HG03378 (cell line): ENCODE measurements around the gene PEAK3.

Experiments used
- ATAC-seq: cut with Tn5 transposase; IDR thresholded peaks from one replicate; pipeline ENCODE4 v1.9.1; 2021; ENCODE audit warnings: mild to moderate bottlenecking, moderate library complexity; ENCODE audit not compliant: unreplicated experiment

The PEAK3 gene

DNA sequence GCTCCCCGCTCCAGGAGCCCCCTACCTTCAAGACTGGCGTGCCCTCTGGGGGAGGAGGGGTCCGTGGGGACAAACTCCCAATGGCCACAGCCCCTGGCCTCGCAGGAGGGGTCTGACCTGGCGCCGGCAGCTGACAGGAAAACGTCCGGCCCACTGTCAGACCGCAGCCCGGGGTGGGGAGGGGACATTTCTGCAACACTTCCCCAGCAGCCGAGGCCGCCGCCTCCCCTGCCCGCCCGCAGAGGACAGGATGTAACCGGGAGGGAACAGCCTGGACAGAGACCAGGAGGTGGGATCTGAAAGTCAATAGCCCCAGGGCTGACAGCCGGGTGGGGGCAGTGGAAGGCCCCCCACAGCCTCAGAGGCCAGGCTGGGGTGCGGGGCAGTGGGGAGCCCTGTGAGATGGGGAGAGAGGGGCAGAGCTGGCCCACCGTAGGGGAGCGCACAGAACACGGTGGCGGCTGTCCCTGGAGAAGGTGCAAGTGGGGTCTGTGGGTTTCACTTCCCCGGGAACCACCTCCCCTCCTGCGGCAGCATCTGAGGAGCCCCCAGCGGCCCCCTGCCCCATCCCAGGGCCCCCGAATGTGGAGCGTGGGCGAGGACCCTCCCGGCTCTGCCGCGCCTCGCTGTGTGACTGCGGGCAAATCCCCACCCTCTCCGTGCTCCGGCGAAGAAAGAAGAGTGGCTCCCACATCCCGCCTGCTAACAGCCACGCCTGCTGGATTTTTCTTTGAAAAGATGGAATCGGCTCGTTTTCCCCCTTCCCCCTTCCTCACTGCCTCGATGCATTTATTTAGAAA lies at the start of gene PEAK3:
Gene PEAK3 (minus strand): TSS at position 114 of the 800 bp plus-strand sequence. CDS start 1,244 bp downstream, outside the sequence.
- ATAC-seq: no peak

DNA sequence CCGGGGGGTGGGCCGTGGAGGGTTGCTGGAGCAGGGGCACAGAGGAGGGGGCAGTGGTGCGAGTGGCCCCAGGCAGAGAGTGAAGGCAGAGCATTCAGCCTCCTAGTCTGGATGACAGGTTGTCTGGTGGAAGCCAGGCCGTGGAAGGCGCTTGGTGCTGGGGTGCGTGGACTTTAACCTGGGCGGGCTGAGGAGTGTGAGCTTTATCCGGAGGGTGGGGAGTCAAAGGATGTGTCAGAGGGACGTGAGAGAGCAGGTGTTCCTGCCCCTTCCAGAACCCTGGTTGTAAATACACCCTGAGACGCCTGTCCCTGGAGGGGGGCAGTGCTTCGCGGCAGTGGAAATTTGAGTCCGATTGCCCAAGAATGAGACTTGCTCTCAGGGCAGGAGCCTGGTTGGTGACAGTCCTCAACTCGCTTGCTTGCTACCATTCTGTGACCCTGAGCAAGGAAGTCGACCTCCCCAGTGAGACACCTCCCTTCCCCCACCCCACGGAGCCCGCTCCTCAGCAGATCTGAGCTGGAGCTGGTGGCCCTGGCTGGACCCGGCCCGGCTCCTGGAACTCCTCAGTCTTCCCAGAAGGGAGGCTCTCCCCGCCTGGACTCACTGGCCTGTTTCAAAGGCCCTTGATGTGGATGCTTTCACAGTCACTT lies 48.8 kb upstream of the PEAK3 start:
- ATAC-seq: no peak

- ATAC-seq: no peak
Measured at GRCh38 chr19:2330255-2330631, 48.3 kb upstream of the PEAK3 start.

DNA sequence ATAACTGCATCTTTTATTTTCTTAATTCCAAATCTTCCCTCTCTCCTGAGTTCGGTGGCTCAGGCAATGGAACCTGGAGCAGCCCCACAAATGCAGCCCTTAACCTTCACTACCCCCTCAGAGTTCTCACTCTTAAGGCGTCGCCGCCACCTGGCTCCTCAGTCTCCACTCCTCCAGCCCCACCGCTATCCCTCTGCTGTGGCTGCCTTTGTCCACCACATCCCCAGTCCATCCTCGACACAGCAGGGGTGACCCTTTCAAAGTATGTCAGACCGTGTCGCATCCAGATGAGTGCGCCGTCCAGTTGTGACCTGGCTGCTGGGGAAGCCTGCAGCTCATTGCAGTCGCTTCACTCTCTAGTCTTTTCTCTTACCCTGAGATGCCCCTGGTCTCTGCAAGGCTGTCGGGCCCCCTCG lies 47.5 kb upstream of the PEAK3 start:
- no peak for ATAC-seq

GRCh38 chr19:2329149-2329478 lies 47.1 kb upstream of the PEAK3 start:
- no peak for ATAC-seq

GRCh38 chr19:2328401-2329148 lies 46.6 kb upstream of the PEAK3 start, which contains the start of the genes LSM7 and SPPL2B:
TSS of gene LSM7 (minus strand) at chr19:2328586. CDS start at chr19:2328566, 20 bp downstream.
TSS of gene SPPL2B (plus strand) at chr19:2328684. CDS start at chr19:2328710, 26 bp downstream.
- ATAC-seq: no peak

DNA sequence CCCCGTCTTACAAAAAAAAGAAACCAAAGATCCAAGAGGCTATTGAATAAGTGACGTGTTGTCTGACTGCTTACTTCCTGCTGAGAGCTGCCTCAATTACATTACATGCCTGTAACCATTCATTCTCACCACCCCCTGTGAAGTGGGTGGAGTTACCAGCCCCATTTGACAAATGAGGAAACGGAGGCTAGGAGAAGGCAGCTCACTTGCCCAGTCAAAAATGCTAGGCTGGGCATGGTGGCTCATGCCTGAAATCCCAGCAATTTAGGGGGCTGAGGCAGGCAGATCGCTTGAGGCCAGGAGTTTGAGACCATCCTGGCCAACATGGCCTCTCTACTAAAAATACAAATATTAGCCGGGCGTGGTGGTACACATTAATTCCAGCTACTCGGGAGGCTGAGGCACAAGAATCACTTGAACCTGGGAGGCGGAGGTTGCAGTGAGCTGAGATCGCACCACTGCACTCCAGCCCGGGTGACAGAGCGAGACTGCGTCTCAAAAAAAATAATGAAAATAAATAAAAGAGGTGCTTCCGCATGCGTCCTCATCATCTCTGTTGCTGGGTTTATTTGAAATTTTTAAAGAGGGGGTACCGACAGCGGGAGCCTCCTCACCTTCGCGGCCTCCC lies 45.9 kb upstream of the PEAK3 start:
- ATAC-seq: no peak

DNA sequence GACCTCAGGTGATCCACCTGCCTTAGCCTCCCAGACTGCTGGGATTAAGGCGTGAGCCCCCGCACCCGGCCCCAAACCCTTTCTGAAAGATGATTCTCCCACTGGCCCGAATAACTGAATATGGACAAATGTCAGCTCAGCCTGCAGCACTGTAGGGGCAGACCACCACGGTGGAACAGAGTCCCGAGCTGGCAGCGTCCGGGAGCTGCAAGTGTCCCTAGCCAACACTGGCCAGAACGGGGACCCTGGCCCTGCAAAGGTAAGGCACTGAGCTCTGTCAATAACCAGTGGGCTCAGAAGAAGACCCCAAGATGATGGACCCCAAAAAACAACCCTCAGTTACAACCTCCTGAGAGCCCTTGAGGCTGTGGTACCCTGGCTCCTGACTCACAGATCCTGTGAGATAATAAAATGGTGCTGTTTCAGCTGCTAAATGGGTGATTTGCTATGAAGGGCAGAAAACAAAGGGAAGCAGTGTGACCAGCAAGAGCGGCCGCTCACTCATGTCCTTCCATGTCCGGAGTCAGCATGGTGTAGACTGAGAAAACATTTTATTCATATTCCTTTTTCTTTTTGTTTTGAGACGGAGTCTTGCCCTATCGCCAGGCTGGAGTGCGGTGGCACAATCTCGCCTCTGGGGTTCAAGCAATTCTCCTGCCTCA lies 44.9 kb upstream of the PEAK3 start:
- no peak for ATAC-seq

DNA sequence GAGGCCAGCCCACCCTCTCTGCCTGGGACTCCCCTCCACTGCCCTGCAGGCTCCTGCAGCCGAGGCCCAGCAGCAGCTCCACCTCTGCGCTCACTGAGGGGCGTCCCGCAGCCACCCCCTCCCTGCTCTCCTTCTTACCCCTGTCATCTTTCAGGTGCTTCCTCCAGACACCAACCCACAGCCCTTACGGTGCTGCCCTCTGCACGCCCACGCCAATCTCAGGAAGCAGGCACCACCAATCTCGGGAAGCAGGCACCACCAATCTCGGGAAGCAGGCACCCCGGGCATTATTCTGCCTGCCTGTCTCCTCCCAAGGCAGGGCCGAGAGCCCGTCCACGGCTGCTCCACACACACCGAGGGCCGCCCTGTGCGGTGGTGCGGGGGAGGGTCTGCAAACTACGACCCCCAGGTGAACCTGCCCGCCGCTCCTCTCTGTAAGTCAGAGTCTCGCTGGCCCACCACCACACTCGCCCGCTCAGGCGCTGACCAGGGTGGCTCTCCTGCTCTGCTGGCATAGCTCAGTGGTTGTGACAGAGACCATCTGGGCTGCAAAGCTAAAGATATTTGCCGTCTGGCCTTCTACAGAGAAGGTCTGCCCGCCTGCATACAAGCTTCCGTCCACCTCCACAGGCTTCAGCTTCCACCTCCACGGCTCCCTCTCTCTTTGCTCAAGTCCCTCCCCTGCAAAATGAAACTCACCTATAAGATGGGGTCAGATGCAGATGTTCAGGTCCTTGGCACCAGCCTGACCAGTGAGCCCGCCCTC lies 43.5 kb upstream of the PEAK3 start:
- no peak for ATAC-seq

DNA sequence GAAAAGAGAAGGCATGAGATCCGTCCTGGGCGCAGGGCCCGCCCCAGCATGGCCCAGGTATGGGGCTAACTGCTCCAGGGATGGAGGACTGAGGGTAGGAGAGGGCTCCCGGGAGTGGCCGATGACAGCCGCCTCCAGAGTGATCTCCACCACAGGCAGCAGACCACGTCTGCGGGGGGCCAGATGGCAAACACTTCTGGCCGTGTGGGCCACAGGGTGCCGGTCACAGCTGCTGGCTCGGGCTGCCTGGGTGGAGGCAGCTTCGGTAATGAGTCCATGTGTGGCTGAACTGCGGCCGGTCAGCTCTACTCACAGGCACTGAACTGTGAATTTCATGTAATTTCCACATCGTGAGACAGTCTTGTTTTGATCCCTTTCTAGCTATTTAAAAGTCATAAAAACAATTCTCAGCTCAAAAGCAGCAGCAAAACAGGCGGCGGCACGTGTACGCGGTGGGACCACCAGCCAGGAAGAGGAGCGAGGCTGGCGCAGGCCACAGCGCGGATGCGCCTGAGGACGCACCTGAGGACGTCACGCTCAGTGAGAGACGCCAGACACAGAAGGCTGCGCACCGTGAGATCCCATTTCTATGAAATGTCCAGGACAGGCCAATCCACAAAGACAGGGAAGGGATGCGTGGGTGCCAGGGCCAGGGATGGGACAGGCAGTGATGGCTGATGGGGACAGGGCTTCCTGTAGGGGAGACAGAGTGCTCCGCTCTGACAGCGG lies 42.4 kb upstream of the PEAK3 start:
- ATAC-seq: no peak

- no peak for ATAC-seq
Measured at GRCh38 chr19:2323707-2324106, 41.7 kb upstream of the PEAK3 start.

DNA sequence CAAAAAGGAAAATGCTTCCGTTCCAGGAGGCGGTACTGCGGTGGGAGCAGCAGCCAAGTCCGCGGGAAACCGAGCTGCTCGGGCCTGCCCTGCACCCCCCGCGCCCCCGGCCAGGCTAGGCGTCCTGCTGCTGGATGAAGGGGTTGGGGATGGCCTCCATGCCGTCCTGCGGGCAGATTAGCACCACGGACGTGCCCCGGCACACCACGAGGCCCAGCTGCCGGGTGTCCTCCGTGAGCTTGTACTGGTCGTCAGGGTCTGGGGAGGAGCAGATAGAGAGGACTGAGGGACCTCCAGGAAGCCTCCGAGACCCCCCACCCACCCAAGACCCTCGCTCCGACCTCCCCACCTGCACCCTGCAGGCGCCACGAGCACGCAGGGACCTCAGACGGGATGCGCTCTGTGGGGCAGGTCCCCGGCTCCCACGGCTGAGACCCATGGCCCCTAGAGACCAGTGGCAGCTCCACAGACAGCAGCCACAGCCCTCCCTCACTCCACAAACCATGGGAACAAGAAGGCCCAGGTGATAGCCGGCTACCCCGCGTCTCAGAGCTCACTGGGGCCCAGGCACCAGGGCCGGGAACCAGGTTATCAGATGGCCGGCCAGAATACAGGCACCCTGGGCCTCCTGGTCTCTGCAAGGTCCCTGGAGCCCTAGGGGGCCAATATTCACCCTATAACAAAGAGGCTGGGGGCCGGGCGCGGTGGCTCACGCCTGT lies 39.7 kb upstream of the PEAK3 start:
- ATAC-seq: no peak

GRCh38 chr19:2320939-2321338 lies 39.0 kb upstream of the PEAK3 start:
- ATAC-seq: no peak

GRCh38 chr19:2320049-2320448 lies 38.1 kb upstream of the PEAK3 start:
- ATAC-seq: no peak

- no peak for ATAC-seq
Measured at GRCh38 chr19:2319551-2319950, 37.6 kb upstream of the PEAK3 start.

- no peak for ATAC-seq
Measured at GRCh38 chr19:2318923-2319322, 36.9 kb upstream of the PEAK3 start.

DNA sequence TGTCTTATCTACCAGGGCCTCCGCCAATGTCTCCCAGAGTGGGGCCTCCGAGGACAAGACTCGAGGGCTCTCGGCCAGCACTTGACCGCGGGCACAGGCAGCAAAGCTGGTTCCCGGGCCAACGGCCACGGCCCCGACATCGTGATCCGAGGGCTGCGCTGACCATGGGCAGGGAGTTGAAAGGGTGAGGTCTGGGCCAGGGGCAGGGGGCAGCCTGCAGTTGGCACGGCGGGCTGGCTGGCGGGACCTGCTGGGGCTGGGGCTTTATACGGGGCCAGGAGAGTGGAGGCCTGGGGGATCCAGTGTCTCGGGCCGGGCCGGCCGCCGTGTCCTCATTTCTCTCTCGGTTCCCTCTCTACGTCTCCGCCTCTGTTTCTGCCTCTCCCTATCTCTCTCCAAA lies 35.8 kb upstream of the PEAK3 start:
- ATAC-seq: no peak

DNA sequence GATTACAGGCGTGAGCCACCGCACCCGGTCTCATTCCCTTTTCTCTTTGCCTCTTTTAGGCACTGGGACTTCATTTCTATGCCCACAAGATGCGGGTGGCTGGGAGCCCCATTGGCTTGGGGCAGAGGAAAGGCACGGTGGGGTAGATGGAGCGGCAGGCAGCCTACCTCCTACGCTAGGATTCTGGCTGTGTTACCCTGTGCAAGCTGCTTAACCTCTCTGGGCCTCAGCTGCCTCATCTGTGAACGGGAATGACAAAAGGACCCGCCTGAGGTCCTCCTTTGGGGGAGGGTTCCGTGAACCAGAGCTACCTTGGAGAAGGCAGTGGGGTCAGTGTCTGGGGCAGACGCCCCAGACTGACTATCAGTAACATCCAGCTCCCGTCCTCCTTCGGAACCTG lies 35.3 kb upstream of the PEAK3 start:
- no peak for ATAC-seq
